Activated naive CD4-positive, alpha-beta T cell treated with anti-CD3 and anti-CD28 coated beads, Interleukin-2, amount 10 ng/mL, durations not matched to agents 7 days and 5 days (primary cell): Measurements from ENCODE around the gene CSNK2B.
A peak's percentile ranks its signal among the peaks of the same experiment; 100 is the strongest.

Experiments used
- CTCF ChIA-PET: fragments of 350-600 bp; sonication (Branson Sonifier 250); formaldehyde crosslinking; loops from one replicate; lab custom pipeline; 2021; ENCODE audit warnings: antibody characterized with exemption; lab: Charles Lee
- DNase-seq: peaks from one replicate; pipeline ENCODE4 v3.0.0-alpha.2; 2020
- H3K27ac Mint-ChIP-seq: one replicate; pipeline ENCODE4 v1.8.0; 2021; ENCODE audit warnings: mild to moderate bottlenecking, moderate library complexity, mixed read lengths
- H3K27me3 Mint-ChIP-seq: one replicate; pipeline ENCODE4 v1.8.0; 2021; ENCODE audit warnings: mild to moderate bottlenecking, mixed read lengths
- H3K36me3 Mint-ChIP-seq: one replicate; pipeline ENCODE4 v1.8.0; 2021; ENCODE audit warnings: mixed read lengths
- H3K4me1 Mint-ChIP-seq: one replicate; pipeline ENCODE4 v1.8.0; 2021; ENCODE audit warnings: mixed read lengths
- H3K4me3 Mint-ChIP-seq: one replicate; pipeline ENCODE4 v1.8.0; 2021; ENCODE audit warnings: mild to moderate bottlenecking, moderate library complexity, mixed read lengths
- H3K9me3 Mint-ChIP-seq: one replicate; pipeline ENCODE4 v1.8.0; 2021; ENCODE audit warnings: mixed read lengths

CSNK2B gene

GRCh38 chr6:31713991-31714684 lies 48.3 kb downstream of the CSNK2B start:
- CTCF ChIA-PET: no interaction called here
- H3K4me3 Mint-ChIP-seq: no peak overlapping the region

GRCh38 chr6:31715022-31715958 lies 49.4 kb downstream of the CSNK2B start, which contains the start of gene LY6G6D:
LY6G6D (plus strand) TSS chr6:31715348; CDS start chr6:31715356, 8 bp downstream.
- H3K36me3 Mint-ChIP-seq: no peaks in the 10 kb centered on the region
- peaks cover 56% of the 10 kb centered on the region for H3K27me3 Mint-ChIP-seq
- H3K4me3 Mint-ChIP-seq: no peak within 1 kb of the TSS
- H3K27ac Mint-ChIP-seq: no peak within 1 kb of the TSS
- no peaks in the 10 kb centered on the region for H3K9me3 Mint-ChIP-seq
- CTCF ChIA-PET: no interaction called here
- no peak for DNase-seq
- peaks cover 26% of the 10 kb centered on the region for H3K4me1 Mint-ChIP-seq

More at GRCh38 chr6:31713991-31714684, 48.3 kb downstream of the CSNK2B start:
- Mint-ChIP-seq H3K27me3 (peaks cover 56% of the 10 kb centered on the region), H3K27ac (no peak overlapping the region), H3K4me1 (peaks cover 27% of the 10 kb centered on the region), H3K9me3 (no peaks in the 10 kb centered on the region), H3K36me3 (no peaks in the 10 kb centered on the region)
- no peak for DNase-seq

GRCh38 chr6:31717499-31718222 lies 51.8 kb downstream of the CSNK2B start:
- no peak for DNase-seq
- H3K27ac Mint-ChIP-seq: peak overlapping the region; percentile 50
- peaks cover 7% of the 10 kb centered on the region for H3K4me1 Mint-ChIP-seq
- peaks cover 52% of the 10 kb centered on the region for H3K27me3 Mint-ChIP-seq
- no peaks in the 10 kb centered on the region for H3K36me3 Mint-ChIP-seq
- CTCF ChIA-PET: no interaction called here
- H3K9me3 Mint-ChIP-seq: no peaks in the 10 kb centered on the region
- no peak overlapping the region for H3K4me3 Mint-ChIP-seq

GRCh38 chr6:31718265-31718664 lies 52.4 kb downstream of the CSNK2B start:
- no peak for DNase-seq
- Mint-ChIP-seq H3K9me3 (no peaks in the 10 kb centered on the region), H3K4me1 (peaks cover 9% of the 10 kb centered on the region), H3K27ac (no peak overlapping the region), H3K36me3 (no peaks in the 10 kb centered on the region), H3K4me3 (no peak overlapping the region), H3K27me3 (peaks cover 46% of the 10 kb centered on the region)
- CTCF ChIA-PET: no interaction called here

- Mint-ChIP-seq H3K36me3 (no peaks in the 10 kb centered on the region), H3K9me3 (no peaks in the 10 kb centered on the region), H3K27ac (no peak overlapping the region), H3K4me1 (peaks cover 12% of the 10 kb centered on the region), H3K27me3 (peaks cover 39% of the 10 kb centered on the region), H3K4me3 (no peak overlapping the region)
- no peak for DNase-seq
- CTCF ChIA-PET: no interaction called here
These were observed 53.1 kb downstream of the CSNK2B start for GRCh38 chr6:31719001-31719400.
